Uterus (tissue), 2 donors: Measurements from ENCODE around the gene CCDC141.

Experiments
- CTCF ChIP-seq, 4 experiments: fragments of 200-600 bp in 2 of 4; fragments of 450-650 bp in 2 of 4; sonication (generic) in 2 of 4; IDR thresholded peaks; one replicate each; pipeline ENCODE4 v1.5.1; 2016 to 2019; ENCODE audit warnings: antibody characterized with exemption in 4 of 4, mild to moderate bottlenecking in 2 of 4, moderate library complexity in 1 of 4
- POLR2A ChIP-seq, 2 donors: fragments of 450-650 bp; IDR thresholded peaks; one replicate each; pipeline ENCODE4 v1.6.1; 2016; ENCODE audit warnings: antibody characterized with exemption in 2 of 2, mild to moderate bottlenecking in 1 of 2, moderate library complexity in 1 of 2

GRCh38 chr2:178804791-178805190 lies 245.1 kb downstream of the CCDC141 start:
- TF ChIP-seq POLR2A (IDR thresholded peaks at IDR 0.05) = no peak
- TF ChIP-seq CTCF (IDR thresholded peaks at IDR 0.05) = peak in 1 of 4 experiments; percentile 14
